Adrenal gland (tissue), 5 donors: ENCODE measurements around the gene A1BG.

ENCODE experiments used
- CTCF ChIP-seq, 6 experiments: fragments of 450-650 bp in 4 of 6; fragments of 200-600 bp in 2 of 6; sonication (generic) in 1 of 6; IDR thresholded peaks; 1 replicate in 5 of 6; 2 replicates in 1 of 6; pipeline versions ENCODE4 v1.5.1 to v1.8.0; 2016 to 2021; ENCODE audit warnings: antibody characterized with exemption in 6 of 6, mild to moderate bottlenecking in 2 of 6, moderate library complexity in 1 of 6
- POLR2A ChIP-seq, 2 donors: fragments of 450-650 bp; IDR thresholded peaks; one replicate each; pipeline ENCODE4 v1.6.1; 2017; ENCODE audit warnings: antibody characterized with exemption in 2 of 2, mild to moderate bottlenecking in 2 of 2, moderate library complexity in 1 of 2
- donor health status: DM: no; HTN: no; CAD: no.

- TF ChIP-seq POLR2A (IDR thresholded peaks at IDR 0.05) (peak; percentile 84 to 88), CTCF (IDR thresholded peaks at IDR 0.05) (peak in 1 of 6 experiments; percentile 27)
Observed at GRCh38 chr19:58380662-58381459, 27.6 kb upstream of the A1BG start, which contains the start of gene ZNF837.
